ENCODE data around the gene FCN1.

The FCN1 gene

GRCh38 chr9:134886413-134886913 is 31.2 kb downstream of the FCN1 start:
- H3K27me3 ChIP-seq: no peaks in the 10 kb centered on the region
- H3K4me1 ChIP-seq: no peaks in the 10 kb centered on the region; the same call in 1 of the 2 replicates
- no peaks in the 10 kb centered on the region for H3K9me3 ChIP-seq
- TF ChIP-seq CTCF (IDR thresholded peaks at IDR 0.05; ENCODE audit: low read depth, low read length): no peak
- no peak for DNase-seq
- H3K36me3 ChIP-seq: no peaks in the 10 kb centered on the region
- H3K4me3 ChIP-seq (ENCODE audit: low read depth, low read length): no peak overlapping the region

- Histone ChIP-seq H3K9me3 (no peaks in the 10 kb centered on the region), H3K4me1 (no peaks in the 10 kb centered on the region; the same call in 1 of the 2 replicates), H3K4me3 (ENCODE audit: low read depth, low read length) (no peak overlapping the region), H3K36me3 (no peaks in the 10 kb centered on the region), H3K27me3 (no peaks in the 10 kb centered on the region)
- DNase-seq: no peak
- TF ChIP-seq CTCF (IDR thresholded peaks at IDR 0.05; ENCODE audit: low read depth, low read length): no peak
Observed at GRCh38 chr9:134885679-134886412, 31.9 kb downstream of the FCN1 start.

- Histone ChIP-seq H3K4me1 (no peaks in the 10 kb centered on the region; the same call in 1 of the 2 replicates), H3K9me3 (no peaks in the 10 kb centered on the region), H3K27me3 (no peaks in the 10 kb centered on the region), H3K36me3 (no peaks in the 10 kb centered on the region), H3K4me3 (ENCODE audit: low read depth, low read length) (no peak overlapping the region)
- DNase-seq: no peak
- TF ChIP-seq CTCF (IDR thresholded peaks at IDR 0.05; ENCODE audit: low read depth, low read length): no peak
Observed at GRCh38 chr9:134885001-134885678, 32.6 kb downstream of the FCN1 start.

- no peaks in the 10 kb centered on the region for H3K27me3 ChIP-seq
- no peaks in the 10 kb centered on the region for H3K4me1 ChIP-seq
- DNase-seq: no peak
- H3K4me3 ChIP-seq (ENCODE audit: low read depth, low read length): no peak overlapping the region
- no peaks in the 10 kb centered on the region for H3K9me3 ChIP-seq
- no peak for TF ChIP-seq CTCF (IDR thresholded peaks at IDR 0.05; ENCODE audit: low read depth, low read length)
- no peaks in the 10 kb centered on the region for H3K36me3 ChIP-seq
Observed at GRCh38 chr9:134884492-134884891, 33.2 kb downstream of the FCN1 start.

- no peaks in the 10 kb centered on the region for H3K4me1 ChIP-seq
- no peaks in the 10 kb centered on the region for H3K9me3 ChIP-seq
- TF ChIP-seq CTCF (IDR thresholded peaks at IDR 0.05; ENCODE audit: low read depth, low read length): no peak
Observed at GRCh38 chr9:134883040-134883782, 34.5 kb downstream of the FCN1 start.

More at GRCh38 chr9:134883040-134883782, 34.5 kb downstream of the FCN1 start:
- Histone ChIP-seq H3K4me3 (ENCODE audit: low read depth, low read length) (no peak overlapping the region), H3K27me3 (no peaks in the 10 kb centered on the region), H3K36me3 (no peaks in the 10 kb centered on the region)
- DNase-seq: no peak

All from BE2C (cell line).